Hepatocyte (in vitro differentiated cells): Measurements from ENCODE around the gene TCEAL2.

ENCODE experiments used
- CTCF ChIP-seq: fragments of 200-600 bp; sonication (generic); IDR thresholded peaks from 2 replicates; pipeline ENCODE4 v1.5.1; 2016; ENCODE audit warnings: antibody characterized with exemption, mild to moderate bottlenecking; ENCODE audit not compliant: poor library complexity
- EZH2 ChIP-seq: fragments of 200-600 bp; sonication (generic); IDR thresholded peaks from 2 replicates; pipeline ENCODE4 v1.6.1; 2016; ENCODE audit warnings: antibody characterized with exemption, mild to moderate bottlenecking, borderline replicate concordance
- EZH2phosphoT487 ChIP-seq: fragments of 200-600 bp; sonication (generic); IDR thresholded peaks from one replicate; pipeline ENCODE4 v1.6.1; 2018; ENCODE audit warnings: antibody characterized with exemption, mild to moderate bottlenecking, low read depth, moderate library complexity; ENCODE audit not compliant: unreplicated experiment, severe bottlenecking

GRCh38 chrX:102154900-102155805, 29.7 kb downstream of the TCEAL2 start:
- TF ChIP-seq CTCF (no peak), EZH2phosphoT487 (no peak), EZH2 (no peak)
